Measurements from ENCODE around the gene RARRES1.

DNA sequence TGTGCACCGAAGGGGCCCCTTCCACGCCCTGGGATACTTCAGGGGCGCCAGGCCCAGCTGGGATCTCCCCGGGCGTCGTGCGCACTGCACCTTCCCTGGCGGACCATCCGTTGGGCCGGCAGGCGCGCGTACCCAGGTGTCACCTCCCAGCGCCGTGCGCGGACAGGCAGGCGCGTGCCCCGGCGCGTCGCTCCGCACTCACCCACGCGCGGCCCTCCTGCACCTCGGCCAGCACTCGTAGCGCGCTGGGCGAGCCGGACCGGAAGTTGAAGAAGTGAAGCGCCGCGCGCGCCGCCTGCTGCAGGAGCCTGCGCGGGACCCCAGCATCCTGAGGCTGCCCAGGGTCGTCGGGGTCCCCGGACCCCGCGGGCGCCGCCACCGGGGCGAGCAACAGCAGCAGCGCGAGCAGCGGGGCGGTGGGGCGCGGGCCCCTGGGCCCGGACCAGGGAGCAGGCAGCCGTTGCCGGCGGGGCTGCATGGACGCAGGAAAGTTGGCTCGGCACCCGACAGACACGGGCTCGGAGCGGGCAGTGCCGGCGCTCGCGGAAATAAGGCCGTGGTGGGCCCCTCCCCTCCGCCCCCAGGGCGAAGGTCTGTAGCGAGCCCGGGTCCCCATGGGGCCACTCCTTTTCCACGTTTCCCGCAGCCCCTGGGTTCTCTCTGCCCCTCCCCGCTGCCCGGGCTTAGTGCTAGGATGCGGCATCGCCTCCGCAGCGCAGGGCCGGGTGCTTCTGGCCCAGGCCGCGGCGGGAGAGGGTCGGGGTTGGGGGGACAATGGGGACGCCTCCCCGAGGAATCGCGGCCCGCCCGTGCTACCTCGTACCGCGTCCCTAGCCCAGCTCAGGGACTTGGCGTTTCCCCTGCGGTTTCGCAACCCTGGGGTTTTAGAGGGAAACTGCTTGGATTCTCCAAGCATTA, at the start of gene RARRES1:
- TF ChIP-seq, protein P1, sequence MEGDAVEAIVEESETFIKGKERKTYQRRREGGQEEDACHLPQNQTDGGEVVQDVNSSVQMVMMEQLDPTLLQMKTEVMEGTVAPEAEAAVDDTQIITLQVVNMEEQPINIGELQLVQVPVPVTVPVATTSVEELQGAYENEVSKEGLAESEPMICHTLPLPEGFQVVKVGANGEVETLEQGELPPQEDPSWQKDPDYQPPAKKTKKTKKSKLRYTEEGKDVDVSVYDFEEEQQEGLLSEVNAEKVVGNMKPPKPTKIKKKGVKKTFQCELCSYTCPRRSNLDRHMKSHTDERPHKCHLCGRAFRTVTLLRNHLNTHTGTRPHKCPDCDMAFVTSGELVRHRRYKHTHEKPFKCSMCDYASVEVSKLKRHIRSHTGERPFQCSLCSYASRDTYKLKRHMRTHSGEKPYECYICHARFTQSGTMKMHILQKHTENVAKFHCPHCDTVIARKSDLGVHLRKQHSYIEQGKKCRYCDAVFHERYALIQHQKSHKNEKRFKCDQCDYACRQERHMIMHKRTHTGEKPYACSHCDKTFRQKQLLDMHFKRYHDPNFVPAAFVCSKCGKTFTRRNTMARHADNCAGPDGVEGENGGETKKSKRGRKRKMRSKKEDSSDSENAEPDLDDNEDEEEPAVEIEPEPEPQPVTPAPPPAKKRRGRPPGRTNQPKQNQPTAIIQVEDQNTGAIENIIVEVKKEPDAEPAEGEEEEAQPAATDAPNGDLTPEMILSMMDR (IDR thresholded peaks at IDR 0.05) = peak in 2 of 4 donors; percentile 11 to 27
- TF ChIP-seq POLR2A (IDR thresholded peaks at IDR 0.05) = peak; percentile 40
